Neutrophil (primary cell): ENCODE measurements around the gene CASKIN2.

ENCODE experiments used
- H3K27ac ChIP-seq: fragments of 200-600 bp; sonication (generic); 2 replicates; pipeline ENCODE4 v1.5.1; 2016; ENCODE audit warnings: mild to moderate bottlenecking, moderate library complexity
- H3K27me3 ChIP-seq: fragments of 200-600 bp; sonication (generic); 2 replicates; pipeline ENCODE4 v1.6.0; 2016; ENCODE audit warnings: mild to moderate bottlenecking
- H3K36me3 ChIP-seq: fragments of 200-600 bp; sonication (generic); 2 replicates; pipeline ENCODE4 v1.5.1; 2017
- H3K4me1 ChIP-seq, 2 experiments: fragments of 200-600 bp in 1 of 2; sonication (generic) in 1 of 2; 1 replicate in 1 of 2; 2 replicates in 1 of 2; pipeline versions ENCODE4 v1.5.1 to v1.6.1; 2013 to 2016; ENCODE audit warnings: low read depth in 1 of 2, low read length in 1 of 2, mild to moderate bottlenecking in 1 of 2, moderate library complexity in 1 of 2; ENCODE audit not compliant: control insufficient read depth in 1 of 2, insufficient read depth in 1 of 2
- H3K4me3 ChIP-seq, 2 experiments: fragments of 200-600 bp in 1 of 2; sonication (generic) in 1 of 2; 1 replicate in 1 of 2; 2 replicates in 1 of 2; pipeline ENCODE4 v1.5.1; 2013 to 2016; ENCODE audit warnings: low read depth in 1 of 2, low read length in 1 of 2, mild to moderate bottlenecking in 1 of 2, moderate library complexity in 1 of 2
- H3K9me3 ChIP-seq: fragments of 200-600 bp; sonication (generic); 2 replicates; pipeline ENCODE4 v1.5.1; 2016
- TF ChIP-seq, protein P1 (sequence below): fragments of 200-600 bp; sonication (generic); IDR thresholded peaks from 2 replicates; pipeline ENCODE4 v1.5.1; 2016; ENCODE audit warnings: antibody characterized with exemption

The CASKIN2 gene

GRCh38 chr17:75550139-75550465 lies 34.8 kb upstream of the CASKIN2 start:
- Histone ChIP-seq H3K36me3 (no peaks in the 10 kb centered on the region), H3K27ac (no peak overlapping the region), H3K27me3 (no peaks in the 10 kb centered on the region), H3K9me3 (no peaks in the 10 kb centered on the region), H3K4me3 (no peak overlapping the region), H3K4me1 (no peaks in the 10 kb centered on the region)
- TF ChIP-seq, protein P1, sequence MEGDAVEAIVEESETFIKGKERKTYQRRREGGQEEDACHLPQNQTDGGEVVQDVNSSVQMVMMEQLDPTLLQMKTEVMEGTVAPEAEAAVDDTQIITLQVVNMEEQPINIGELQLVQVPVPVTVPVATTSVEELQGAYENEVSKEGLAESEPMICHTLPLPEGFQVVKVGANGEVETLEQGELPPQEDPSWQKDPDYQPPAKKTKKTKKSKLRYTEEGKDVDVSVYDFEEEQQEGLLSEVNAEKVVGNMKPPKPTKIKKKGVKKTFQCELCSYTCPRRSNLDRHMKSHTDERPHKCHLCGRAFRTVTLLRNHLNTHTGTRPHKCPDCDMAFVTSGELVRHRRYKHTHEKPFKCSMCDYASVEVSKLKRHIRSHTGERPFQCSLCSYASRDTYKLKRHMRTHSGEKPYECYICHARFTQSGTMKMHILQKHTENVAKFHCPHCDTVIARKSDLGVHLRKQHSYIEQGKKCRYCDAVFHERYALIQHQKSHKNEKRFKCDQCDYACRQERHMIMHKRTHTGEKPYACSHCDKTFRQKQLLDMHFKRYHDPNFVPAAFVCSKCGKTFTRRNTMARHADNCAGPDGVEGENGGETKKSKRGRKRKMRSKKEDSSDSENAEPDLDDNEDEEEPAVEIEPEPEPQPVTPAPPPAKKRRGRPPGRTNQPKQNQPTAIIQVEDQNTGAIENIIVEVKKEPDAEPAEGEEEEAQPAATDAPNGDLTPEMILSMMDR = no peak

- no peaks in the 10 kb centered on the region for H3K27me3 ChIP-seq
- H3K36me3 ChIP-seq = no peaks in the 10 kb centered on the region
- H3K27ac ChIP-seq = no peak overlapping the region
- H3K4me1 ChIP-seq = no peaks in the 10 kb centered on the region
- TF ChIP-seq, protein P1 = no peak
- no peak overlapping the region for H3K4me3 ChIP-seq
- no peaks in the 10 kb centered on the region for H3K9me3 ChIP-seq
These were observed 34.2 kb upstream of the CASKIN2 start for GRCh38 chr17:75549246-75550138.

DNA sequence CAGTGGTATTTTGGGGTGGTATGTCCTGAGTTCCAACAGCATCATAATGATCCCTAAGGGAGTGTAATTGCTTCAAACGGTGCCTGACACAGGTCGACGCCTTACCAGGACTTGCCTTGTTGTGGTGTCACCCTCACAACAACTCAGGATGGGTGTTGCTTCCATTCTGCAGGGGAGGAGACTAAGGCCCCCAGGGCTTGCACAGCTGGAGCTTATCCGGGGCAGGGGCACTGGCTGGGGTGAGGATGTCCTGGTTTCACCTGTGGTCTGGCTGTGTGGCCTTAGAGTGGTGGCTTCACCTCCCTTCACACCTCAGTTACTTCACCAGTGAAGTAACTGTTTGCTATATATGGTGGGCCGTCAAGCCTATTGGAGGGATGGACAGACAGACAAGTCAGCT lies 33.5 kb upstream of the CASKIN2 start:
- Histone ChIP-seq H3K27ac (no peak overlapping the region), H3K9me3 (no peaks in the 10 kb centered on the region), H3K36me3 (no peaks in the 10 kb centered on the region), H3K27me3 (no peaks in the 10 kb centered on the region), H3K4me3 (no peak overlapping the region), H3K4me1 (no peaks in the 10 kb centered on the region)
- TF ChIP-seq, protein P1 = no peak

DNA sequence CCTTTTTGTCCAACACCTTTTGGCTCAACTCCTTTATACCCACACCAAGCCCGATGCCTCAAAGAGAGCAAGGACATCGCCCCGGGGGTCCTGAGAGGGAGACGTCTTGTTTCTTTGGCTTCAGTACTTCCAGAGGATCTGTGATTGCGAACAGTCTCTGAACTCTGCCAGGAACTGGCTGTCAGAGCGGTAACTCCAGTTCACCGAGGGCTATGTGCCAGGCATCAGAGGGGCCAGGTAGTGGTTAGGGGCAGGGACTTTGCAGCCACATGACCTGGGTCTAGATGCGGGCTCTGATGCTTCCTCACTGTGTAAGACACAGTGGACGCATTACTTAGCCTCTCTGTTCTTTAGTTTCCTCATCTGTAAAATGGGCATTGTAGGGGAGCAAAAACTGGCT lies 31.8 kb upstream of the CASKIN2 start:
- TF ChIP-seq, protein P1 = no peak
- Histone ChIP-seq H3K27me3 (no peaks in the 10 kb centered on the region), H3K4me1 (no peaks in the 10 kb centered on the region)

DNA sequence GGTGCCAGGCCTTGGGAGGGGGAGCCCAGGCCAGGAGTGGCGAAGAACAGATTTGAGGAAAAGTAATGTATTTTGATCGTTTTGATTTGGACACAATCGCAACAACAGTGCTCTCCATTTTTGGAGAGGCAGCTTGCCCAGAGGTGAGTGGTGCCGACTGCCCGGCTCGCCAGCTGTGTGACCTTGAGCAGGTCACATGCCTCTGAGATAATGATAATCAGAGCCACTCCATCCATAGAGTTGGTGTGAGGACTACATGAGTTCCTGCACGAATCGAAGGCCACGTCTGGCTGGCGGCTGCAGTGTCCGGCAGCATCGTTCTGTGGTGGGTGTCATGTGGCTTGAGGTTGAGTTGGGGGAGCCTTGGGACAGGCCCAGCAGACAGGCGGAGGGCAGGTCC lies 30.8 kb upstream of the CASKIN2 start:
- no peaks in the 10 kb centered on the region for H3K27me3 ChIP-seq
- no peaks in the 10 kb centered on the region for H3K36me3 ChIP-seq
- no peaks in the 10 kb centered on the region for H3K4me1 ChIP-seq
- H3K4me3 ChIP-seq = no peak overlapping the region
- no peaks in the 10 kb centered on the region for H3K9me3 ChIP-seq
- no peak overlapping the region for H3K27ac ChIP-seq
- TF ChIP-seq, protein P1 = no peak

More for the DNA sequence above, 31.8 kb upstream of the CASKIN2 start:
- no peak overlapping the region for H3K4me3 ChIP-seq
- H3K9me3 ChIP-seq = no peaks in the 10 kb centered on the region
- H3K36me3 ChIP-seq = no peaks in the 10 kb centered on the region
- H3K27ac ChIP-seq = no peak overlapping the region
